Omental fat pad (tissue), 4 donors: Measurements from ENCODE around the gene TMEM269. TPM values are rescaled to one million over a fixed set of nuclear protein-coding genes. Genes with fewer than 3 reads are reported as not detected.
"Not testable (repeated sequence)": the region's sequence is repeated elsewhere in the genome, so short reads cannot be mapped to it uniquely, and the experiment has no call there.

ENCODE experiments used
- ATAC-seq: fragments of 150-250 bp; one replicate; pipeline ENCODE4 v1.9.1; 2016; ENCODE audit warnings: mild to moderate bottlenecking, moderate library complexity; ENCODE audit not compliant: low FRiP score
- DNase-seq: peaks from one replicate; pipeline ENCODE4 v3.0.0-alpha.2; 2019; ENCODE audit warnings: low spot score
- CTCF ChIP-seq, 3 donors: fragments of 450-650 bp; IDR thresholded peaks; one replicate each; pipeline ENCODE4 v1.5.1; 2016 to 2017; ENCODE audit warnings: antibody characterized with exemption in 3 of 3, mild to moderate bottlenecking in 3 of 3, moderate library complexity in 2 of 3
- total RNA-seq, 4 donors: library from RNA; depleted of rRNA; stranded (reverse); fragments of >200 nt; gene quantifications; one replicate each; pipeline ENCODE4 v1.1.0, GENCODE V29; 2016

TMEM269 gene
- total RNA-seq, 4 donors from 2014 or later = 0.46 TPM; not detected in 3

DNA sequence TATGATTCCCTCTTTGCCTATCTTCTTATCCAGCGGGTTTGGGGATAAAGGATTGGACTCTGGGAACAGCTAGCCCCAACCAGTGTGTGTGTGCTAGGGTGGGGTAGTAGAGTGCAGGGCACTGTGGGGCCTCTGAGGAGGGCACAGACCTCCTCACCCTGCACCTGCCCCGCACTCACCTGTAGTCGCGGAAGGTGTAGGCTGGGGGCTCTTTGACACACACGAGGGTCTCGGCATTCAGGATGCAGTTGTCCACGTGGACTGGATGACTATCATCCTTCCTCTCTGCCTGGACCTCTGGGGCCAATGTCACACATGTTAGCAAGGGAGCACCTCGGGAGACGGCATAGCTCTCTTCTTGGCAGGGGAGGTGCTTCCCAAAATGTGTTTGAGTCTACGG is 36.8 kb upstream of the TMEM269 start:
- DNase-seq (no peak), ATAC-seq (no peak)
- TF ChIP-seq CTCF (IDR thresholded peaks at IDR 0.05) = no peak

DNA sequence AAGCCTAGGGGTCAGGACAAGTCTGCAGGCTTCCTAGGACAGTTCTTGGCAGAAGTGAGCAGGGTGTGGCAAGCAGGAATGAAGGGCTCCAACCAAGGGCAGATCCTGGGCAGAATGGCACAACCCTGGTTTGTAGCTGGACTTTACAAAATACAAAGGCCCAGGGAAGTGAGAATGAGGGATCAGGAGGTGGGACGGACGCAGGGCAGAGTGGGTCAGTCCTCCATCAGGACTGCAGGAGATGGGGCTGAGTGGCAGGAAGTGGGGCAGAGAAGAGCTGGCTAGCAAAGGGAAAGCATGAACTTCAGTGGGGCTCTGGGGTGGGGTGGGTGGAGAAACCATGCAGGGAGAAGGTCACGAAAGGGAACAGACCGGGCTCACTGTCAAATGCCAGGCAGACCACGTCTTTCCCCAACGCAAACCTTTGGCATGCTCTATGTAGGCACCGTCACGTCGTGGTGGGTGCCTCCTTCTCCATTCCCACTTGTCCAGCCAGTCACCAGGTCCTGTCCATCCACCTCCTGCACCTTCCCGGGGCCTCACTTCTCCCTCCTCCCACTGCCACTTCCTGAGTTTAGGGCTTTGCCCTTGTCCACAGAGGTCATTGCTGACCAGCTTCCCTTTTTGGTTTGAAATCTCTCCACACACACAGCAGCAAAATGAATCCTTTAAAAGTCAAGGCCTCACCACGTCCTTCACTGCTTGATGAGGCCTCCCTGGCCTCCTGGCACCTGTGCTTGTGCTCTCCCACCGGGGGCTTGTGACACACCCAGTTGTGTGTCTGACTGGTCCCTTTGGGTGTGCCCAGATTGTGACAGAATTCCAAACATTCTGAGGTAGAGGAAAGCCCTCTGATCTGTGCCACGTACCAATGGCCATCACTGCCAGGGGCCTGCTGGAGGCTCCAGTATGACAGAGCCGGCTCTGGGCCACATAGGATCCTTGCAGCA is 36.1 kb upstream of the TMEM269 start:
- no peak for ATAC-seq
- no peak for TF ChIP-seq CTCF (IDR thresholded peaks at IDR 0.05)
- DNase-seq = no peak

- no peak for TF ChIP-seq CTCF (IDR thresholded peaks at IDR 0.05)
- no peak for DNase-seq
- ATAC-seq = no peak
These were observed 34.8 kb upstream of the TMEM269 start for GRCh38 chr1:42750041-42750440.

DNA sequence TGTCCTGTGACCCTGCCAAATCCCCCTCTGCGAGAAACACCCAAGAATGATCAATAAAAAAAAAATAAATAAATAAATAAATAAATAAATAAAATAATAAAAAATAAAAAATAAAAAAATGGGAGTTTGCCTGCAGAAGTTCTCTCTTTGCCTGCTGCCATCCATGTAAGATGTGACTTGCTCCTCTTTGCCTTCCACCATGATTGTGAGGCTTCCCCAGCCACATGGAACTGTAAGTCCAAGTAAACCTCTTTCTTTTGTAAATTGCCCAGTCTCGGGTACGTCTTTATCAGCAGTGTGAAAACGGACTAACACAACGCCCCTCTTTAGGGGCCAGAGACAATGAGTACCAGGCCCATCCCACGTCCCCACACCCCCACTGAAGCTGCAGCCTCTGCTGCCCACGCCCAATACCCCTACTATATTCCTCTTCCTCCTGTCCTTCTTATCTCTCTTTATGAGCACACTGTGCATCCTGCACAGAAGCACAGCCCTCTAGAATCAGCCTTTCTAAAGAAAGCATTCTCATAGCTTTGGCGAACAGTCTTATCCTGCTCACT is 33.2 kb upstream of the TMEM269 start:
- ATAC-seq, DNase-seq: not testable (repeated sequence)

DNA sequence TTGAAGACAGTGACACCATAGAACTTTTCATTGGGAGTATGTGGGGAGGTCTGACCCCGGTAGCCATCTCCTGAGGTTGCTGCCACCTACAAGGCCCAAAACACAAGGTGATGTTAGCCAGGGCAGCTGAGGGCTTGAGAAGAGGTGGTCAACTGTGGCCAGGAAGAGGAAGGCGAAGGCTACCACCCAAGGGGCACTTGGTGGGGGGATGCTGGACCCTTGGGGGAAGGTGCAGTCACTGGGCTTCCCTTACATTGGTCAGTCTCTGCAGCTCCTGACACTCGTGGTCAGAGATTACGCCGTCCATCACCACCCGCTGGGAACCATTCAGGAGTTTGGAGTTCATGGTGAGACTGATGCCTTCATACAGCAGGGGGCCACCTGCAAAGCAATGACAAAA is 32.5 kb upstream of the TMEM269 start:
- TF ChIP-seq CTCF (IDR thresholded peaks at IDR 0.05) = no peak
- ATAC-seq (no peak), DNase-seq (no peak)

DNA sequence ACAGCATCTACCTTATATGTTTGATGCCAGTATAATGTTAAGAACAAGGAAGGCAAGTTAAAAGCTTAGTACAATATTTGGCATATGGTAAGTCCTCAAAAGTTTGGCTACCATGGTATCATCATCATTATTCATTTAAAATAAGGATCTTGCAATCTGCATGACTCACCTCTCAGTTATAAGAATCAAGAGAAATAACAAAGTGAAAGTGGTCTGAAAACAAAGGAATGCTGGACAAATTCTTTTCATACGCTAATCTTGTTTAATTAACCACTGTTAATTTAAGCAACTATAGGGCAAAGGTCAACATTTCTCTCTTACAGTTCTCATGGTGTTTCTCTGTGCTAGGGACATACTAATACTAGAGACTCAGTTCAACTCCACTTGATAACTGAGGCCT is 31.7 kb upstream of the TMEM269 start:
- TF ChIP-seq CTCF (IDR thresholded peaks at IDR 0.05) = no peak
- no peak for ATAC-seq
- DNase-seq = no peak

- no peak for DNase-seq
- ATAC-seq = no peak
- peak in 1 of 3 donors; percentile 13 for TF ChIP-seq CTCF (IDR thresholded peaks at IDR 0.05)
These were observed 27.6 kb upstream of the TMEM269 start for GRCh38 chr1:42756956-42757891.
